ENCODE results near the gene CARF. TPM values are rescaled to one million over a fixed set of nuclear protein-coding genes. Genes with fewer than 3 reads are reported as not detected.

Gene CARF
- polyA plus RNA-seq, 1 of the 3 experiments (the other 2 are of a cell fraction): 4.6 TPM

DNA sequence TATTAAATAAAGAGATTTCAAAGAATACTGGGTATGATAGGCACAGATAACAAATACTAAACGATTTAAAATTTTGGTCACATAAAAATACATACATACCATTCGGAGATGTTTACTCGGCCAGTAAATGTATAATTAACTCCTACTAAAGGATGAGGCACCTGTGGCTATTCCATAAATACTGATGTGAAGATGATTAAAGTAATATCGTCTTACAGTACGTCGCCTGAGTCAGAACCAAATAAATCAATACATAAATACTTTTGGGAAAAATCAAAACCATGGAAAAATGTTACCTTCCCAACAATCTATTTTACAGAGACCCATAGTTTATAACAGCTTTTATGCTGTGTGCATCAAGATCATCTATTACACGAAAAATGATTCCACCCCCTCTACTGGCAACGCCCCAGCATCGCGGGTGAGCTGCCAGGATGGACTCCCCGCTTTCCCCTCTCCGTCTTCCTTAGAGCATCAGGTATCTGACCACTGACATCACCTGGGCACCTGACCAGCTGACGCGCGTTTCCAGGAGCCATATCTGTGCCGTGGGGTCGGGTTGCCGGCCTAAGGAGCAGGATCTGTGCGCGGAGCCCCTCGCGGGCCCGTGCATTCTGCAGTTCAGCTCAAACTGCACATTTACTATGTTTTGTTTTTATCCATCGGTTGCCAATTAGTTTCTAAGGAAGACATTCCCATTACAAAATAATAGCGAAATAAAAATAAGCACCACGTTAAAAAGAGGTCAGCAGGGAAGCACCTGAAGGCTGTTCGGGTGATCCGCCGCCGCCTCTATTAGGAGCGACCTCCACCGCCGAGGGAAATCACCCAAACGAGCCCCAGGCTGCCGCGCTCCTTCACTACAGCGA, 41.4 kb upstream of the CARF start (continued):
- TF ChIP-seq, protein P1, sequence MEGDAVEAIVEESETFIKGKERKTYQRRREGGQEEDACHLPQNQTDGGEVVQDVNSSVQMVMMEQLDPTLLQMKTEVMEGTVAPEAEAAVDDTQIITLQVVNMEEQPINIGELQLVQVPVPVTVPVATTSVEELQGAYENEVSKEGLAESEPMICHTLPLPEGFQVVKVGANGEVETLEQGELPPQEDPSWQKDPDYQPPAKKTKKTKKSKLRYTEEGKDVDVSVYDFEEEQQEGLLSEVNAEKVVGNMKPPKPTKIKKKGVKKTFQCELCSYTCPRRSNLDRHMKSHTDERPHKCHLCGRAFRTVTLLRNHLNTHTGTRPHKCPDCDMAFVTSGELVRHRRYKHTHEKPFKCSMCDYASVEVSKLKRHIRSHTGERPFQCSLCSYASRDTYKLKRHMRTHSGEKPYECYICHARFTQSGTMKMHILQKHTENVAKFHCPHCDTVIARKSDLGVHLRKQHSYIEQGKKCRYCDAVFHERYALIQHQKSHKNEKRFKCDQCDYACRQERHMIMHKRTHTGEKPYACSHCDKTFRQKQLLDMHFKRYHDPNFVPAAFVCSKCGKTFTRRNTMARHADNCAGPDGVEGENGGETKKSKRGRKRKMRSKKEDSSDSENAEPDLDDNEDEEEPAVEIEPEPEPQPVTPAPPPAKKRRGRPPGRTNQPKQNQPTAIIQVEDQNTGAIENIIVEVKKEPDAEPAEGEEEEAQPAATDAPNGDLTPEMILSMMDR (IDR thresholded peaks at IDR 0.05): peak; percentile 68
- TF ChIP-seq, protein P2, sequence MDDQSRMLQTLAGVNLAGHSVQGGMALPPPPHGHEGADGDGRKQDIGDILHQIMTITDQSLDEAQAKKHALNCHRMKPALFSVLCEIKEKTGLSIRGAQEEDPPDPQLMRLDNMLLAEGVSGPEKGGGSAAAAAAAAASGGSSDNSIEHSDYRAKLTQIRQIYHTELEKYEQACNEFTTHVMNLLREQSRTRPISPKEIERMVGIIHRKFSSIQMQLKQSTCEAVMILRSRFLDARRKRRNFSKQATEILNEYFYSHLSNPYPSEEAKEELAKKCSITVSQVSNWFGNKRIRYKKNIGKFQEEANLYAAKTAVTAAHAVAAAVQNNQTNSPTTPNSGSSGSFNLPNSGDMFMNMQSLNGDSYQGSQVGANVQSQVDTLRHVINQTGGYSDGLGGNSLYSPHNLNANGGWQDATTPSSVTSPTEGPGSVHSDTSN (IDR thresholded peaks at IDR 0.05): no peak
- TF ChIP-seq SIN3A (IDR thresholded peaks at IDR 0.05; ENCODE audit: borderline replicate concordance, low read depth, low read length): no peak
- no peak for TF ChIP-seq POLR2AphosphoS5 (IDR thresholded peaks at IDR 0.05; ENCODE audit: low read depth, low read length)
- TF ChIP-seq, protein P3, sequence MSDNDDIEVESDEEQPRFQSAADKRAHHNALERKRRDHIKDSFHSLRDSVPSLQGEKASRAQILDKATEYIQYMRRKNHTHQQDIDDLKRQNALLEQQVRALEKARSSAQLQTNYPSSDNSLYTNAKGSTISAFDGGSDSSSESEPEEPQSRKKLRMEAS (IDR thresholded peaks at IDR 0.05; ENCODE audit: low read depth): no peak
- no peak for TF ChIP-seq CHD2 (IDR thresholded peaks at IDR 0.05; ENCODE audit: low read length, partially characterized antibody)
- TF ChIP-seq SMC3 (IDR thresholded peaks at IDR 0.05; ENCODE audit: low read depth, low read length): peak; percentile 58
- TF ChIP-seq FOXJ3 (CRISPR knock-in tag; IDR thresholded peaks at IDR 0.05): no peak
- TF ChIP-seq FOSL2 (IDR thresholded peaks at IDR 0.05; ENCODE audit: borderline replicate concordance, low read depth): no peak
- no peak for TF ChIP-seq NRF1 (IDR thresholded peaks at IDR 0.05; ENCODE audit: low read depth, low read length)
- TF ChIP-seq RCOR1 (IDR thresholded peaks at IDR 0.05; ENCODE audit: low read length): peak; percentile 23; the same call in 1 of the 2 replicates
- TF ChIP-seq, protein P4, sequence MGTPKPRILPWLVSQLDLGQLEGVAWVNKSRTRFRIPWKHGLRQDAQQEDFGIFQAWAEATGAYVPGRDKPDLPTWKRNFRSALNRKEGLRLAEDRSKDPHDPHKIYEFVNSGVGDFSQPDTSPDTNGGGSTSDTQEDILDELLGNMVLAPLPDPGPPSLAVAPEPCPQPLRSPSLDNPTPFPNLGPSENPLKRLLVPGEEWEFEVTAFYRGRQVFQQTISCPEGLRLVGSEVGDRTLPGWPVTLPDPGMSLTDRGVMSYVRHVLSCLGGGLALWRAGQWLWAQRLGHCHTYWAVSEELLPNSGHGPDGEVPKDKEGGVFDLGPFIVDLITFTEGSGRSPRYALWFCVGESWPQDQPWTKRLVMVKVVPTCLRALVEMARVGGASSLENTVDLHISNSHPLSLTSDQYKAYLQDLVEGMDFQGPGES (IDR thresholded peaks at IDR 0.05; ENCODE audit: low read depth, low read length): no peak
- no peak for TF ChIP-seq FOXM1 (IDR thresholded peaks at IDR 0.05; ENCODE audit: low read depth)
- TF ChIP-seq, protein P5, sequence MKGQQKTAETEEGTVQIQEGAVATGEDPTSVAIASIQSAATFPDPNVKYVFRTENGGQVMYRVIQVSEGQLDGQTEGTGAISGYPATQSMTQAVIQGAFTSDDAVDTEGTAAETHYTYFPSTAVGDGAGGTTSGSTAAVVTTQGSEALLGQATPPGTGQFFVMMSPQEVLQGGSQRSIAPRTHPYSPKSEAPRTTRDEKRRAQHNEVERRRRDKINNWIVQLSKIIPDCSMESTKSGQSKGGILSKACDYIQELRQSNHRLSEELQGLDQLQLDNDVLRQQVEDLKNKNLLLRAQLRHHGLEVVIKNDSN (IDR thresholded peaks at IDR 0.05; ENCODE audit: borderline replicate concordance, low read depth): peak; percentile 28; the same call in 1 of the 2 replicates
- TF ChIP-seq ELF1 (IDR thresholded peaks at IDR 0.05): no peak
- TF ChIP-seq RAD21 (IDR thresholded peaks at IDR 0.05; ENCODE audit: low read length): peak; percentile 66

All from SK-N-SH (cell line).